ENCODE measurements around the gene ECSIT.

- no peak for TF ChIP-seq CTCF (IDR thresholded peaks at IDR 0.05)
- no peak for TF ChIP-seq POLR2AphosphoS5 (IDR thresholded peaks at IDR 0.05)
- no peak for TF ChIP-seq POLR2A (IDR thresholded peaks at IDR 0.05)
- no peak for TF ChIP-seq EP300 (IDR thresholded peaks at IDR 0.05)
Observed at GRCh38 chr19:11495885-11496284, 33.0 kb downstream of the ECSIT start.
